Duodenal mucosa (tissue), 2 donors: Measurements from ENCODE around the gene SIT1.
A peak's percentile ranks its signal among the peaks of the same experiment; 100 is the strongest.

Experiments used
- H3K27ac ChIP-seq: one replicate; pipeline ENCODE4 v1.7.0; 2013; ENCODE audit warnings: low read depth, low read length
- H3K27me3 ChIP-seq, 2 donors: one replicate each; pipeline ENCODE4 v1.7.0; 2013; ENCODE audit warnings: low read length in 2 of 2, control low read depth in 1 of 2; ENCODE audit not compliant: insufficient read depth in 2 of 2, control insufficient read depth in 1 of 2
- H3K36me3 ChIP-seq, 2 donors: one replicate each; pipeline ENCODE4 v1.7.0; 2013; ENCODE audit warnings: low read length in 2 of 2, control low read depth in 1 of 2; ENCODE audit not compliant: insufficient read depth in 2 of 2, control insufficient read depth in 1 of 2
- H3K4me1 ChIP-seq, 2 donors: one replicate each; pipeline ENCODE4 v1.7.0; 2013; ENCODE audit warnings: low read length in 2 of 2, control low read depth in 1 of 2; ENCODE audit not compliant: insufficient read depth in 2 of 2, control insufficient read depth in 1 of 2
- H3K4me3 ChIP-seq, 2 donors: one replicate each; pipeline ENCODE4 v1.7.0; 2013; ENCODE audit warnings: low read length in 2 of 2, low read depth in 1 of 2
- H3K9ac ChIP-seq, 2 donors: one replicate each; pipeline ENCODE4 v1.7.0; 2013; ENCODE audit warnings: low read length in 2 of 2, low read depth in 1 of 2
- H3K9me3 ChIP-seq, 2 donors: one replicate each; pipeline ENCODE4 v1.7.0; 2013; ENCODE audit warnings: low read length in 2 of 2, control low read depth in 1 of 2; ENCODE audit not compliant: control insufficient read depth in 1 of 2

The SIT1 gene

DNA sequence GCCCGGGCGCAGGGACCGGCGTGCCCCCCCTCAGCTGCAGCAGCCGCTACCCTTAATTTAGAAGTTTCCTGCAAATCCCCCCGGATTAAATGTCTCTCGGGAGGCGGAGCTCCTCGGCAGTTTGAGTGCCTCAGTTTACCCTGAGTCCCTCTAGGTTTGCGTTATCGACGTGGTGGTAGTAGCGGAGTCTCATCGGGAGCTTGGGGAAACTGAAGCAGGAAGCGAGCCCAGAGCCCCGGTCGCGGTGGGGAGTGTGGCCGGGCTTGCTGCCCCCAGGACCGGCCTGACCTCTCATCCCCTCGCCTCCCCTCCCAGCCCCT lies 39.5 kb upstream of the SIT1 start:
- Histone ChIP-seq H3K4me1 (peaks cover 15 to 22% of the 10 kb centered on the region in 2 donors), H3K27ac (peak overlapping the region; percentile 73), H3K9me3 (no peaks in the 10 kb centered on the region), H3K4me3 (peak overlapping the region; percentile 69 to 75), H3K36me3 (no peaks in the 10 kb centered on the region), H3K9ac (peak overlapping the region; percentile 28 to 69), H3K27me3 (no peaks in the 10 kb centered on the region)

DNA sequence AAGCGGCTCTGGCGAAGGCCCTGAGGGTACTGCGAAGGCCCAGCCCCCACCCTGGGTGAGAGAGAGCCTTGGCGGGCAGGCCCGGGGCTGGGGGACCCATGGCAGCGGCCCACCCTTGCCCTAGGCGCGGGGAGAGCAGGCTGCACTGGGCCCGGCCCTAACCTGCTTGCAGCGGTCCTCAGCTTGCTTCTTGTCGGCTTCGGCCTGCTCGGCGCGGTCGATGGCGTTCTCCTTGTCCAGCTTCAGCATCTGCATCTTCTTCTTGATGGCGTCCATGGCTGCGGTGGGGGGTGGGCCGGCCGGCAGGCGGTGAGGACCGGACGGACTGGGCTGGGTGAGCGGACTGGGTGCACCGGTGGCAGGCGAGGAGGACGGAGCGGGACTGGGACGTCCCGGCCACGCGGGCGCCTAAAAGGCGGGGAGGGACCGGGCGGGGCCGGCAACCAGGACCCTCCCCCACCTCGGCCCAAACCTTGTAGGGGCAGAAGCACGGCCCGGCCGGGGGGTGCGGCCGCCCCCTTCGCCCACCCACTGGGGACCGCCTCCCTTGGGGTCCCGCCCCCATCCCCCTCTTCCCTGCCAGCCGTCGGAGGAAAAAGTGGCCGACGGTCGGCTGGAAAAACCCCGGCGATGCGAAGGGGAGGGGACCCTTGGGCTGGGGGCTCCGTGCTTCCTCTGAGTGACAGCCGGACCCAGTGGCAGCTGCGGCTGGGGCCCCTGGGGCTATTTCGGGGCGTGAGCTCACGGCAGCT lies 39.0 kb upstream of the SIT1 start, which contains the start of gene TPM2:
TSS of gene TPM2 (minus strand) at position 384 of the 752 bp plus-strand sequence. CDS start at position 276, 108 bp downstream.
- peak within 1 kb of the TSS; percentile 73 for H3K27ac ChIP-seq
- H3K9ac ChIP-seq = peak within 1 kb of the TSS; percentile 69 to 74
- no peaks in the 10 kb centered on the region for H3K27me3 ChIP-seq
- H3K4me1 ChIP-seq = peaks cover 15 to 22% of the 10 kb centered on the region in 2 donors
- H3K9me3 ChIP-seq = no peaks in the 10 kb centered on the region
- H3K36me3 ChIP-seq = no peaks in the 10 kb centered on the region
- peak within 1 kb of the TSS; percentile 69 to 75 for H3K4me3 ChIP-seq

DNA sequence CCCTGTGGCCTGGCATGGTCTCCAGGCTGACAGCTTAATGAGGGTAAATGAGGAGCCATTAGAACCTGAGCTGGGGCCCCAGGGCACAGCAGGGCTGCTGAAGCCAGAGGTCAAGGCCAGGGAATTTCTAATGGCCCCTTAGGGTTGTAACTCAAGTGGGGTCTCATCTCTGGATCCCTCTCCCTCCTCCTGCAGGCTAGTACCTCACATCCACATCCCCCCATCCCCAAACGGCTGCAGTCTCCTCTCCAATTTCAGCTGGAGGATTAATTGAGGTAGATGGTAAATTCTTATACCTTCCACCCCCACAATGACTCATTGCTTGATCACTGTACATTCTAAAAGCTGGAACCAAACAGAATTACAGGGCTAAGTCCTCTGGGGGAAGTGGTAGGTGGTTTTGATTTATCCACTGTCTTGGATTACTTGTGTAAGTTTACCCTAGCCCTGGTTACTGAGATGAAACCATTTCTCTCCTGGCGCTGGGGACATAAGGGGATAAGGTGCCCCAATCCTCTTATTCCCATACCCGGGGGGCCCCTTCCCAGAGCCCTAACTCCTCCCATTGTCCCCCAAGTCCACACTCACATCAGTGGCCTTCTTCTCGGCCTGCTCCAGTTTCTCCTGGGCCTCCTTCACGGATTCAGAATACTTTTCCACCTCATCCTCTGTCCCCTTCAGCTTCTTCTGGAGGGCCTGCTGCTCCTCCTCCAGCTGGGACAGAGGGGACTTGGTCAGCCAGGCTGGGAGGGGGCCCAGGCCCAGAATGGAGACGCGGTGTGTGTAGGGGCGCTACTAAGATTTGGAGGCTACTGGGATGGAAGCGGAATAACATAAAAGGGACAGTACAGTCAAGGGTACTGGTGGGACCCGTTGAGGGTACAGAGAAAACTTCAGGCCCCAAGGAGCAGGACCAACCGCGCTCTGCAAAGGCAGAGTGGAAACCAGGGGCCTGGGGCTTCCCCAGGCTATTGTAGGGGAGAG lies 38.1 kb upstream of the SIT1 start:
- Histone ChIP-seq H3K36me3 (no peaks in the 10 kb centered on the region), H3K27ac (peak overlapping the region; percentile 64), H3K4me3 (peak overlapping the region; percentile 55 to 75), H3K4me1 (peaks cover 15 to 22% of the 10 kb centered on the region in 2 donors), H3K9ac (peak overlapping the region; percentile 51 to 69), H3K9me3 (no peaks in the 10 kb centered on the region), H3K27me3 (no peaks in the 10 kb centered on the region)

DNA sequence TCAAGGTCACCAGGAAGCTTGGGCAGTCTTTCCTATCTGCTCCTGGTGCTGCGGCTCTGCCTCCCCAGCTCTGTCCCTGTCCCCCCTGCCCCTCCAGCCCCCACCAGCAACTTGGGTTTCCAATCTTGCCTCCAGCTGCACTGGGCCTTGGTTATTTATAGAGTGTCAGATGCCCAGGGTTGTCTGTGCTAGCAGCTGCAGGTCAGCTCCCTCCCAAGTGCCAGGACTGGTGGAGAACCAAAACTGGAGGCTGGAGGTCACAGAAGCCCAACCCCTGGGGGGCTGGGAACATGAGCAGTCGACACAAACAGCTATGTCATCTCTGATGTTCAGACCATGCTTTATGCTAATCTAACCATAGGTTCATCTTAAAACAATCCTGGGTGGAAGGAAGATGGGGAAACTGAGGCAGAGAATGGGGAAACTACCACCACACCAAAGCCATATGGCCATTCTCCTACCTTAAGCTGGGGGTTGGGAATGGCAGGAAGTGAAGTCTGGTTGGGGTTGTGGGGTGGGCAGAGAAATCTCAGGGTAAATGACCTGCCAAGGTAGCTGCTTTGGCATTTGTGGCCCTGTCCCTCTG lies 37.3 kb upstream of the SIT1 start:
- Histone ChIP-seq H3K9me3 (no peaks in the 10 kb centered on the region), H3K4me3 (peak overlapping the region; percentile 55 to 75), H3K9ac (peak overlapping the region in 1 of 2 donors; percentile 18), H3K36me3 (no peaks in the 10 kb centered on the region), H3K4me1 (peaks cover 15 to 22% of the 10 kb centered on the region in 2 donors), H3K27me3 (no peaks in the 10 kb centered on the region), H3K27ac (peak overlapping the region; percentile 18)

DNA sequence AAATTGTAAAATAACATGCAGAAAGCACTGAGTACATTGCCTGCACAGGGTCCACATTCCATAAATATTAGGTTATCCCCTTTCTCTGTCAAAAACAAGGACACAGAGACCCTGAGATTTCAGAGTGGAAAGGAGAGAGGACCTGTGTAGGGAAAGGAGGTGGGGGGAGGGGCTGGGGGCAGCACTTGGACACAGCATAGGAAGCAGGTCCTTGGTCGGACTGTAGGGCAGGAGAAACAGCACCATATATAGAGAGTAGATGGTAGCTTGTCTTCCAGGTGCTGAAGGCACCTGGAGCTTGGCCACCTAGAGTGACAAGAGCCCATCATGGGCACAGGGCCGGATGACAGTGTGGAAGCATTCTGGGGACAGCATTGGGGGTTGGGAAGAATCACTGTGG lies 36.6 kb upstream of the SIT1 start:
- Histone ChIP-seq H3K36me3 (no peaks in the 10 kb centered on the region), H3K9ac (no peak overlapping the region), H3K4me1 (peaks cover 15 to 22% of the 10 kb centered on the region in 2 donors), H3K27ac (no peak overlapping the region), H3K9me3 (no peaks in the 10 kb centered on the region), H3K4me3 (no peak overlapping the region), H3K27me3 (no peaks in the 10 kb centered on the region)

DNA sequence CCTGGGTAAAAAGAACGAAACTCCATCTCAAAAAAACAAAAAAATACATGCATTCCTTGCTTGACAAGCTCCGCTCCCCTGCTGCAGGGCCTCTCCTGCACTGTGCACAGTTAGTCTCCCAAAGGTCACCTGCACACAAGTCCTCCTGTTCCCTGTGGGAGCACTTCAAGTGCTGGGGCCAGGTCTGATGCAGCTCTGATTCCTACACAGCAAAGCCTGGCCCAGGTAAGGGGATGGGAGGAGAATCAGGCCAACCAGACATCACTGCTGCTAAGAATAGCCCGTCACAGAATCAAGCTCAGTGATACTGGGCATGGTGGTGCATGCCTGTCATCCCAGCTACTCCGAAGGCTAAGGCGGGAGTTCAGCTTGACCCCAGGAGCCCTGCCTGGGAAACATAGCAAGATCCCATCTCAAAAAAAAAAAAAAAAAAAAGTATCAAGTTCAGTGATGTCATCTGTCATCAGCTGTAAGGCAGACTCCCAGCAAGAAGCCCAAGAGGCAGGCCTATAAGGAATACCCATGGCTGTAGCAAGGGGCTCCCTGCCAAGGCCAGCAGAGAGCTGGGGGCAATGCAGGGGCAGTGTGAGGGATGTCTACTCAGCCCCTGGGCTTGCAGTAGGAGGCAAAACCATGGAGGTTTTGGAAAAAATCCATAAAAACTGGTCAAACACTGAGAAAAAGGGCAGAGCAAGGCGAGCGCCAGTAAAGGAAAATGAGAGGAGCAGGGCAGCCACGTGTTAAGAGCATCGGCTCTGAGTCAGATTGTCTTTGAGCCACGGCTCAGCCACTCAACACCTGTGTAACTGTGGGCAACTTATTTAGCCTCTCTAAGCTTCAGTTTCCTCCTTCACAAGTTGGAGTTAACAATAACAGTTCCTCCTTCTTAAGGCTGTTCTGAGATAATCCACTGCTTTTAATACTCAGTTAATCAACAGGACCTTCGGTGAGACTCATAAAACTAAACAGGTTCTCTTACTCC lies 35.8 kb upstream of the SIT1 start:
- H3K4me3 ChIP-seq = no peak overlapping the region
- H3K9ac ChIP-seq = no peak overlapping the region

DNA sequence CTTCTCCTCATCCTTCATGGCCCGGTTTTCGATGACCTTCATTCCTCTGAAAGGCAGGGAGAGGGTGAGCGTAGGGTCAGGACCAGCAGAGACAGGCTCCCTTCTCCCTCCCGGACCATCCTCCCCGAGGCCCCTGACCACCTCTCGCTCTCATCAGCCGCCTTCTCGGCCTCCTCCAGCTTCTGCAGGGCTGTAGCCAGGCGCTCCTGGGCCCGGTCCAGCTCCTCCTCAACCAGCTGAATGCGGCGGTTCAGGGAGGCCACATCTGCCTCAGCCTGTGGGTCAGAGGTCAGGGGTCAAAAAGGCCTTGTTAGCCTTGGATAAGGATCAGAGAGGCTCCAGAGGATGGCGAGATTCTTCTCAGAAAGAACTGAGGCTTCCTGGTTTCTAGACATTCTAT lies 34.8 kb upstream of the SIT1 start:
- no peak overlapping the region for H3K27ac ChIP-seq
- H3K36me3 ChIP-seq = no peaks in the 10 kb centered on the region
- H3K27me3 ChIP-seq = no peaks in the 10 kb centered on the region
- H3K9ac ChIP-seq = no peak overlapping the region
- H3K9me3 ChIP-seq = no peaks in the 10 kb centered on the region
- H3K4me3 ChIP-seq = no peak overlapping the region
- peaks cover 15 to 20% of the 10 kb centered on the region in 2 donors for H3K4me1 ChIP-seq

More for the DNA sequence above, 35.8 kb upstream of the SIT1 start:
- Histone ChIP-seq H3K9me3 (no peaks in the 10 kb centered on the region), H3K27me3 (no peaks in the 10 kb centered on the region), H3K36me3 (no peaks in the 10 kb centered on the region), H3K4me1 (peaks cover 15 to 22% of the 10 kb centered on the region in 2 donors), H3K27ac (no peak overlapping the region)

DNA sequence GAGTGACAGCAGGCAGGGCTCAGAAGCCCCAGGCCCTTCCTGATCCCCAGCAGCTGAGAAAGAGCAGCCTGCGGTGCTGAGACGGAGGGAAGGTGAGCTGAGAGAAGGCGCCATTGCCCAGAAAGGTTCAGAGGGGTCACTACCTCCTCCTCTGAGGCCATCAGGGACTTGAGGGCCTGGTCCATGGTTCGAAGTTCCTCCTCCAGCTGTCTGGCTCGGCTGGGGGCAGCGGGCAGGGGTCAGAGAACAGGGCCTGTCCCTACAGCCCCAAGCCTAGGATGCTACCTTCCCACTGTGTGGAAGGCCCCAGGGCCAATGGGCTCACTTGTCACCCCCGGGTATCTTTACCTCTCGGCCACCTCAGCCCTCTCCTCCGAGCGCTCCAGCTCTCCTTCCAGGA lies 34.2 kb upstream of the SIT1 start:
- H3K9me3 ChIP-seq = no peaks in the 10 kb centered on the region
- no peak overlapping the region for H3K27ac ChIP-seq

DNA sequence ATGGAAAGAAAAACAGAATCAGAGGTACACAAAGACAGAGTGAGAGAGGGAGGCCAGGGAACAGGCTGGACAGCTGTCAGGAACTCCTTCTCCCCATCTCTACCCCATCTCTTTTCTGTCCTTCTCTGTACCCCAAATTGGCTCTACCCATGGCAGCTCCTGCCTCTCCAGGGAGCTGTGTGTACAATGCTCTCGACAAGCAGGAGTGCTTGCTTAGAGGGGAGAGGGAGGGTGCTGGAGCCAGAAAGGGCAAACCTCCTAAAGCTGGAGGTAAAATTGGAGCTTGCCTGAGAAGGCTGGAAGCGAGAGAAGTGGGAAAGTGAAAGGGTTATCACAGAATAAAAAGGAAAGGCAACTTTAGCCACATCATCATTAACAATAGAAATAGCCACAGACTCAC lies 32.6 kb upstream of the SIT1 start:
- Histone ChIP-seq H3K27ac (no peak overlapping the region), H3K4me1 (peaks cover 3 to 4% of the 10 kb centered on the region in 2 donors), H3K36me3 (no peaks in the 10 kb centered on the region), H3K9ac (no peak overlapping the region), H3K27me3 (no peaks in the 10 kb centered on the region), H3K9me3 (no peaks in the 10 kb centered on the region), H3K4me3 (no peak overlapping the region)

More for the DNA sequence above, 34.2 kb upstream of the SIT1 start:
- Histone ChIP-seq H3K9ac (no peak overlapping the region), H3K27me3 (no peaks in the 10 kb centered on the region), H3K4me1 (peaks cover 15% of the 10 kb centered on the region in 2 donors), H3K4me3 (no peak overlapping the region), H3K36me3 (no peaks in the 10 kb centered on the region)
